Measurements from ENCODE around the gene GNAT2.

Gene GNAT2

DNA sequence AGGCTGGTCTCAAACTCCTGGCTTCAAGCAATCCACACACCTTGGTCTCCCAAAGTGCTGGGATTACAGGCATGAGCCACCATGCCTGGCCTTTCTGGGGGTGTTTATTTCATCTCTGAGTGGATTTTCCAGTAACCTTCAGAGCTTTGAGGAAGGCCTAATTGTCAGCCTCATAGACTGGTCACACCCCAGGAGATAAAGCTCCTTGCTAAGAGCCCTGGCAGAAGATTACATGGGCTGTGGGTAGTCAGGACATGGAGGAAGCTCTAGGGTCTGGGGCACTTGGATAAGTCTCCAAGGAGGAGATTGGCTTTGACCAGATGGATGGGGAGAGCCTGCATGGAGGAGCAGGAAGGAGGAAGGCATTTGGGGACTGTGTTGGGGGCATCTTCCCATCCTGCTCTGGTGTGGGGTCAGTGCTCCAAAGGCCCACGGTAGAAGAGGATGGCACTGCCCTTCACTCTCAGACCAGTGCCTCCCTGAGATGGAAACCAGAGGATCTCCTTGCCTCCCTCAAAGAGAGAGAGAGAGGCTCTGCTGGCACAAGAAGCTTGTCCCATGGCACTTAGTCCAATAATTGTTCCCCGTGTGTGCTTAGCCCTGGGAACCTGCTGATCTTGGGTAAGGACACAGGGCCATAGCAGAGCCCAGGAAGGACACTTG is 21.8 kb upstream of the GNAT2 start:
- no peak for DNase-seq

DNA sequence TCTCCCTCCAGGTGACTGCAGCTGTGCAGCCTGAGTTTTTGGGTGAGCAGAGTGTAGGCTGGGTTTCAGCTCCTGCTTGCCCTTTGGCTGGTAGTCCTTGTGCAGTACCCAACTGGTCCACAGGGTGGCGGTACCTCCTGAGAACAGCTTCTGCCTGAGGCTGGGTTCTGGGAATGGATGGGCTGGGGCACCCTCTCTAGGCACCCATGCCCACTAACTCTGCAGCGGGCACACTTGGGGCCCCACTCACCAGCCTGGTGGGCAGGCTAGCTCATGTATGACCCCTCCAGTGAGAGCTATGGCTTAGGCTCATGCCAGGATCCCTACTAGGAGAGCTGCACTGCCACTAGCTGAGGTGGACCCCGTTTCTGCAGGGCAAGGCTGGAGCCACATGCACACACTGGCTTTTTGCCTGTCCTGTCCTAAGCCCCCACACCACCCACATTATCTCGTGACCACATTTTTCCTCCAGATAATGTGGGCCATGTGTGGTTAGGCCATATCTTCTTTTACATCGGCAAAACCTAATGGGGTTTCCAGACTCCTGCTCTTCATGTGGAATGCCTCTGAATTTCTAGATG is 21.0 kb upstream of the GNAT2 start:
- DNase-seq = peak; percentile 90

DNA sequence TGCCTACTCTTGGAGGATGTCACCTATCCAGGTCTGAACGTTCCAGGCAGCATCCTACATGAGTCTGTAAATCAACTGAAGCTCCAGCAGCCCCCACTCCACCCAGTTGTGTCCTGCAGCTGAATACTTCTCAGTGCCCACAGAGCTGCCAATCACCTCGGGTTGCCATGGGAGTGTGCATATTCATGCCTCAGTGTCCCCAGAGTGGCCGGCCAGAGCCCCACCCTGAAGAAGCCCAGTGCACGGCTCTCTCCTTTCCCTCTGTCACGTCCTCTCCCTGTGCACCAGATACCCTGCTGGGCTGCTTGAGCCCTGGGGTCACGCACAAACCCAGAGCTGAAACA is 20.4 kb upstream of the GNAT2 start:
- DNase-seq = no peak

DNA sequence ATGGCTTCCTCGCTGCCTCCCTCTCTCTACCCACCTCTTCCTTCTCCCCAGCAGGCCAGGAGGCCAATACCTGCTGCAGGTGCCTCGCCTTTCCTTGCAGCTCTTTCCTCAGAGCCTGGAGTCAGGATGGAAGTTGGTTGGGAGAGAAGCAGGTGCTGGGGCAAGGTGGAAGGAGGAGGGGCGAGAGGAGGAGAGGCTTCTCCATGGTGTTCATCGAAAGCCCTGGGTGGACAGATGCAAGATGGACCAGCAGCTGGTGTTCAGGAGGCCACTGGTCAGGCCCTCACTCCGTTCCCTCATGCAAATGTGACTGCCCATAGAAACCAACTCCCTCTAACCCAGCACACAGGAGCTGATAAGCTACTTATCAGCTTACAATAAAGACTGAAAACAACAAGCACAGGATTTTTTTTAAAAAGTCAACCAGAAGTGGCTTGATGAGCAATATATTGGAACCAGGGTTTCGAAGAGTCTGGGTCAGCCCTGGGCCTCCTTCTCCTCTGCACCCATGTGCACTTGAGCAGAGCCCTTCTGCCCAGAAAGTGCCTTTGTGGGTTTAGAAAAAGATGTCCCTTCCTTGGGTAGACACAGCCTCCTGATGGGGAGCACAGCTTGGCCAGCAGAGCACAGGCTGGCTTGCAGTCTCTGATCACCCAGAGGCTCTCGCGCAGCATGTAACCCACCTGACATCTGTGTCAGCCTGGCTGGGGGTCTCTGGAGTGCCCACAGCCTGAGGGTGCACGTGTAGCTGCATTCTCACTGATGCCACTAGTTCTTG is 19.8 kb upstream of the GNAT2 start:
- DNase-seq = no peak

DNA sequence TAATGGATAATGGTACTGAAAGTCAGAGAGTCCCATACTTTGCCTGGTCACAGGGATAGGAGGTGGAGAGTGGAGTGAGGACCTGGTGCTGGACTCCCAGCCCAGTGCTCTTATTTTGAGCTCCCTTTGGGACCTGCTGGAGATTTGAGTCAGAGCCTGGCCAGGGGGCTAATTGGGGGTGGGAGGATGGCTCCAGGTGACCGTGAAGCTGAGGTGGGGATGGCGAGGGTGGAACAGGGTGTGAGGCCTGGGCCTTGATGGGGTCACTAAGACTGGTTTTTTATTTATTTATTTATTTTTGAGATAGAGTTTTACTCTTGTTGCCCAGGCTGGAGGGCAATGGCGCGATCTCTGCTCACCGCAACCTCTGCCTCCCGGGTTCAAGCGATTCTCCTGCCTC is 18.0 kb upstream of the GNAT2 start:
- no peak for DNase-seq

DNA sequence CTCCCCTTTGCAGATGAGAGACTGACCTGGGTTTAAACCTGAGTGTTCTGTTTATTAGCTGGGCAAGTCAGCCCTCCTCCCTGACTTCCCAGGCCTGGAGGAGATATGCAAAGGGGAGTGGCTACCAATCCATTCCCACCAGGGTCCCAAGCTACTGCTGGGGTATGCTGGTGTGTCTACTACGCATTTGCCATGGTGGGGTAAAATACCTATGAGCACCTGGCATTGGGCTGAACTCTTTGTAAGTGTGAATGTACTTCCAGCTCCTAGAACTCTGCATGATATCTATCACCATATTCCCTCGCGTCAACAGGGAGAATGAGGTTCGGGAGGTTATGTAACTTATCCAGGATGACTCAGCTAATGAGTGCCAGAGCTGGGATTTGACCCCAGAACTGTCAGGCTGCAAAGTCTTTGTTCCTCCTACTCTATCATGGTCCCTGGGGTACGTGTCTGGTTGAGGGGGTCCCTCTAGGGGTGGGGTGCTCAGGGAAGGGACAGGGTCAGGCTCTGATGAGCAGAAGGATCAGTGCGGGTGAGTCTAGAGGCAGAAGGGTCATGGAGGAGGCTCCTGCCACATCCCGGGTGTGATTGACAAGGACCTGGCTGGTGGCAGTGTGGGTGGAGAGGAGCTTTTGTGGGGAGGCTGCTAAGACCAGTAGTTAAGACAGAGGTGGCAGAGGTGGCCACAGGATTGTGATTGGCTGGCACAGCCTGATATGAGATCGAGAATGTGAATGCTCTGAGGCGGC is 17.0 kb upstream of the GNAT2 start:
- DNase-seq = no peak

DNA sequence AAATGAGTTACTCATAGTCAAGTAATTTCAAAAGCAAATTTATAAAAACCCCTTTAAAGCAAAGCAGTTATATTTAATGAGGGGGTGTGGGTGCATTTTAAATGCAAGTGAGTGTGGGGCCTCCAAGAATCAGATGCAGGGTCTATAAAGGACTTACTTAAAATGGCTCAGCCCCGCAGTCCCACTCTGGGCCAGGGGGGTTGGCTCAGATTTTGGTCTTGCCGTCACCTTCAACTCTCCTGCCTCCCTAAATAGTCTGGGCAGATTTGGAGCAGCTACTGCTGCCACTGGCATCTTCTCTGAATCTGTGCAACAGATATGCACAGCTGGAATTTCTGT is 16.4 kb upstream of the GNAT2 start:
- no peak for DNase-seq

DNA sequence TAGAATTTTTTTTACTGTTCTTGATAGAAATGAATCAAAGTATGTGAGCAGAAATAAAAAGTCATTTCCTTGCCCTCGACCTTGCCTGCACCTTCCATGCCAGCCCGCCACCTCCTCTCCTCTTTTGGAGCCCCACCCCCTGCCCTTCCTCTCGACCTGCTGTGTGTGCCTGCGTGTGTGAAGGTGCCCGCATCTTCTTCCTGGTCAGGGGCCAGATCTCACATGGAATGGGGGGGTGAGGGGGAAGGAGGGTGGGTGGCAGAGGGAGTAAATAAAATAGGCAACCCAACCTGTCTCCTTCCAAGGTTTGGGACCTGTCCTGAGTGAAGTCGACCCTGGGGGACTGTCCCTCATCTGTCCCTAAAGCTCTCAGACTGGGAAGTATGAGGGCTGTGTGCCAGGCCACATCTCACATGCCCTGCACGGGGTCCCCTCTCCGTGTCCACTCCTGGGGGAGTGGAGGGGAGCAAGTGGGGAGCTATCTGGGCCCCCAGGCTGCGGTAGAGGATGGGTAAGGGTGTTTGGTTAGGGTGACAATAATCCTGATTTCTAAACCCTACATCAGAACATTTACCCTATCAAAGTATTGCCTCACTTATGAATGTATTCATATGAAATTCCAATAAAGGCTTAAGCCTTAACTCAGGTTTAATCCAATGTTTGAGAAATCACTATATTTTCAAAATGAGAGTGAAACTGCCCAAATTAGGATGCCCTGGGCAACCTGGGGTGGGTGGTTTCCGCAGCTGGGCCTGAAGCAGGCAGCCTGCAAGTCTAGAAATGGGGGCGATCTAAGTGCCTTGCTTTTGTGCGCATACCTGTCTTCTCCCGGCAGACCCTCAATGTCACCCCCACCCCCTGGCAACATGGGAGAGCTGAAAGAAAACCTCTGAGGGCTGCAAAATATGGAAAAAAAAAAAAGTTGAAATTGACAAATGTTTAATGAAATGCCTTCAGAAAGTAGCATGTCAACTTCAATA is 15.6 kb upstream of the GNAT2 start:
- no peak for DNase-seq

DNA sequence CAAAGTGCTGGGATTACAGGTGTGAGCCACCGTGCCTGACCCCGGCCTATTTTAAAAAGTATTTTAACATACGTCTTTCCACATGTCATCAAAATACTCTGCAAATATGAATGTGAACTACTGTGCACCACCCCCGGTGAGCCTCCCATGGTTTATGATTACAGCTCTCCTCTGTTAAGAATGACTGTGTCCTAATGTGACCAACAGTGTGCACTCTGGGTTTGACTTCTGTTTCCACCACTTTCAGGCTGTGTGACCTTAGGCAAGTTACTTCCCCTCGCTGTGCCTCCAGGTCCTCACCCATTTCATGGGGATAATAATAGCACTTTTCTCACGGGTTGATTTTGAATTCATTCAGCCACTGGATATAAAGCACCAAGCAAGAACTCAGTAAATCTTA is 14.9 kb upstream of the GNAT2 start:
- DNase-seq = no peak

DNA sequence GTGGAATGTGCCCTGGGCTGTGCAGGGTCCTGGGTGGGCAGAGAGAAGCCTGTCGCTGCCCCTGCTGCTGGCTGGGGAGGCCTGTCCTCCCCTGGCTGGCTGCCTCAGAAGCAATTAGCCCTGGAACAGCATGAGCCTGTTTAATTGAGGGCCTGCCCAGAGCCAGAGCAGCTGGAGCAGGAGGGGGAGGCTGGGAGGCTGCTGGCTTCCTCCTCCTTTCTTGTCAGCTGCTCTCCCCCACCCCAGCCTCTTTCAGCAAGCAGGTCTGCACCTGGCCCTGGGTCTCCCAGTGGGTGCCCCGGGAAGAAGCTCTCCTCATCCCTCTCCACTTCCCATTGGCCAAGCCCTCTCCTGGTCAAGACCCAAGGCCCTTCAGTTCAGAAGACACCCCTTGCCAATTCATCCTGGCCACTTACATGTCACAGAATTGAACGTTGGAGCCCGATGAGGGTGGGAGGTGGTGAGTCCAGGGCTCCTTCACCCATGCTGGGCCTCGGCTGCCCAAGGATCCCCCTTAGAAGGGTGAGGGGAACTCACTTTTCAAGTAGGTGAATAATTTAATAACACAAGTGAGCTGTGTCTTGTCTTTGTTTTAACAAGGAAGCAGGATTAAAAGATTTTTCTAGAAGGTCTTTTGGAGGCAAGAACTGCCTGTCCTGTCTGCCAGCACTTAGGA is 13.4 kb upstream of the GNAT2 start:
- DNase-seq = no peak

DNA sequence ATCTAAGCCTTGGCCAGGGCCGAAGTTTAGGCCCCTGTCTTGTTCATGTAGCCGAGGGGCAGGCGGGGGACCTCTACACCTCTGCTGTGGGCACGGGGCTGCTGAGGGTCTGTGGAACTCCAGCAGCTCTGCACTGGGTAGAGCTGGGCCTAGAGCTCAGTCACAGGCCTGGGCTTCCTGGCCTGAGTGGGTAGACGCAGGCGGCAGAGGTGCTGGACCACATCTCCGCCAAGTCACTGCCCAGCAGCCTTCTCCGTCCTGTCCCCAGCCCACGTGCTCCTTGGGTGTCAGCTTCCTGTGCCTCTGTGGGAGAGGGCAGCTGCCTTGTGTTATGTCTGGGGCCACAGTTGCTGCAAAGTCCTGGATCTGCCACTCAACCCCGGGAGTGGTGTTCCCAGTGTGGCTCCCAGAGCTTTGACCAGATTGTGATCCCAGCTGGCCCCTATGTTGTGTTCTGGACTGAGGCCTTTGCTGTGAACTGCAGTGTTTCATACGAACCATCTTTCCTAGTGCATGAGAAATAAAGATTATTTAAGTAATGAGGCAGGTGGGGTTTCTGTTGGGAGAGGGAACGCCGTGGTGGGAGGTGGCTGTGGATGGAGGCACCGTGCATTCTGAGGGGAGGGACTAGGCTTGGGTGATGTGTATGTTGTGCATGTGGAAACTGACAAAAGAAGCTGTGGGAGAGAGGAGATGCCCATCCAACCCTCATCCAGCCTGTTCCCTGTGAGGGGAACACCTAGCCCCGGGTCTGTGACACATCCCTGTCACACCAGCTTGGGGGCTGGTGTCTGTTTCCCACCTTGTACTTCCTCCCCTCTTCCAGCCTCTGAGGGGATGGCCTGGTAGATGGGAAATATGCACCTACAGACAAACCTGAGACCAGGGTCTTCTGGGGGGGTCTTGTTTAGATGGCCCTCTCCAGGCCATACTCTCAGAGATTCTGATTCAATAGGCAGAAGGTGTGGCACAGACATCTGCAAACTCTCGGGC is 12.4 kb upstream of the GNAT2 start:
- DNase-seq = no peak

DNA sequence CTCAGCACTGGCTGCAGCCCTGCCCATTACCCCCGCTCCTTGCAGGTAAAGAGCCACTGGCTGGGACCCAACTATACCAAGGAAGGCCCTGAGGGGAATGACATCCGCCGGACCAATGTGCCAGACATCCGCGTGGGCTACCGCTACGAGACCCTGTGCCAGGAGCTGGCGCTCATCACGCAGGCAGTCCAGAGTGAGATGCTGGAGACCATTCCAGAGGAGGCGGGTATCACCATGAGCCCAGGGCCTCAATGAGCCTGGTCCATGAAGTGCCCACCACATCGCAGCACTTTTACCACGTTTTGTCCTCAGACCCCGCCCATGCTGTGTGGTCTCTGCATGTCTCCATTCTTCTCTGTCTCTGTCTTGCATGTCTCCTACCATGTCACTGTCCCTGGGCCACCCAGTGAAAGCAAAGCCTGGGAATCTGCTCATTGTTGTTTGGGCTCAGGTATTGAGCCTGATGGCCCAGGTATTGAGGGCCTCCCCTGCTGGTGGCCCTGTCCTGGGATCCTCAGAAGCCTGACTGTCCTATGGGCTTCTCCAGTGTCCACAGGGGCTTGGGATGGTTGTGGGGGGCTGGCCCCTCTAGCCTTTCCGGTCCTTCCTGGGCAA is 11.6 kb upstream of the GNAT2 start:
- DNase-seq = no peak

DNA sequence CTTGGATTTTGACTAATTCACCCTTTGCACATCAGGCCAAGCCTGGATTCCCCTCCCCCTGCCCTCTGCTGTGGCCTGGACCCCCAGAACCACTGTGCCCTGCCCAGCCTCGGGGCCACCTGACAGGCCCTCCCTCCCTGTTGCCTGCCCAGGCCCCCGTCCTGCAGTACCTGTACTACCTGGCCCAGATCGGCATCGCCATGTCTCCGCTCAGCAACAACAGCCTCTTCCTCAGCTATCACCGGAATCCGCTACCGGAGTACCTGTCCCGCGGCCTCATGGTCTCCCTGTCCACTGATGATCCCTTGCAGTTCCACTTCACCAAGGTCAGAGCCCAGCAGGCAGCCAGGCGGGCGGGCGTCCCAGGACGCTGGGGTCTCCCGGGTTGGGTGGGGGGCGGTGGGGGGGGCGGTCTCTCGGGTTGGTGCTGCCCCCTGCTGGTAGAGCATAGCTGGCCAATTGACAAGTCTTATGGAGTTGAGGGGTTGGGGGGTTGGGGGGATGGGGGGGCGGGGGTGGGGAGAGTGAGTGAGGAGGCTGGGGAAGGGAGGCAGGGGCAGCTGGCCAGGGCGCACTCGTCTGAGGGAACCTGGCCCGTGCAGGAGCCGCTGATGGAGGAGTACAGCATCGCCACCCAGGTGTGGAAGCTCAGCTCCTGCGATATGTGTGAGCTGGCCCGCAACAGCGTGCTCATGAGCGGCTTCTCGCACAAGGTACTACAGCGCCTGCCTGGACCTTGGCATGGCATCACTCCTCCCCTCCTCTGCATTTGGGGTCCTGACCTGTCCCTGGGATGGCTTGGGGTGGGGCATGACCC is 10.9 kb upstream of the GNAT2 start:
- no peak for DNase-seq

DNA sequence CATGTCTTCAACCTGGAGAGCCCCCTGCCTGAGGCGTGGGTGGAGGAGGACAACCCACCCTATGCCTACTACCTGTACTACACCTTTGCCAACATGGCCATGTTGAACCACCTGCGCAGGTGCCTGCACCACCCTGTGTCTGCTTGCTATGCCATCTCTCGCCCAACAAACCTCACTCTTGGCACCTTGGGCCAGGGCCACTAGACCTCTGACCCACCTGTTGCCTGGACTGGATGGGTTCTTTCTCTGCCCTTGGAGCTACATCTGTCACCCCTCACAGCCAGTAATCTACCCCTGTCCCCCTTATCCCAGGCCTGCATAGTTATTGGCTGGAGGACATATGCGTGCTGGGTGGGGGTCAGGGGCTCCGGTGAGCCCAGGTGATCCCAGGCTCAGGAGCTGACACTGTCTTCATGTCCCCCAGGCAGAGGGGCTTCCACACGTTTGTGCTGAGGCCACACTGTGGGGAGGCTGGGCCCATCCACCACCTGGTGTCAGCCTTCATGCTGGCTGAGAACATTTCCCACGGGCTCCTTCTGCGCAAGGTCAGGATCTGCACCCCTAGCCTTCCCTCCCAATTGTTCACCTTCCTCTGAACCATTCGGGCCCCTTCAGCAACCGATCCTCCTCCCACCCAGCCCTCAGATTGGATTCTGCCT is 10.1 kb upstream of the GNAT2 start:
- DNase-seq = no peak

DNA sequence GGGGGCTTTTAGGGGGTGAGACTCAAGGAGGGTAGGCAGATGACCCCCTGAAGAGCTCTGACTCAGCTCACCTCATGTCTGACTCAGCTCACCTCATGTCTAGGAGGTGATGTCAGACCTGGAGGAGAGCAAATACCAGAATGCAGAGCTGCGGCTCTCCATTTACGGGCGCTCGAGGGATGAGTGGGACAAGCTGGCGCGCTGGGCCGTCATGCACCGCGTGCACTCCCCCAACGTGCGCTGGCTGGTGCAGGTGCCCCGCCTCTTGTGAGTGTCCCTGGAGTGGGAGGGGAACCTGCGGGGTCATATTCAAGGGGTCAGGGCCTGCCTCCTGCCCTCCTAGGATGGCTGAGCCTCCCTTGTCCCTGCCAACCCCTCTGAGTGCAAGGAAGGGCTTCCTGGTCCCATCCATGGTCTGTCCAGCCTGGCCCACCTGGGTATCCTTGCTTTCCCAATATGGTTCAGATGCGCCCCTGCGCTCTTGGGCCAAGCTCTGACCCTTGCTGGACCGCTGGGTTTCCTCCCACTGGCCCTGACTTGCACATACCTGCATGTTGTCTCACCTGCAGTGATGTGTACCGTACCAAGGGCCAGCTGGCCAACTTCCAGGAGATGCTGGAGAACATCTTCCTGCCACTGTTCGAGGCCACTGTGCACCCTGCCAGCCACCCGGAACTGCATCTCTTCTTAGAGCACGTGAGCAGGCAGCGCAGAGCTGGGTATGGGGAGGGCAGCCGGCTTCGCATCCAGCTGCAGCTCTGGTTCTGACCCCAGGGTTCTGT is 9.3 kb upstream of the GNAT2 start:
- no peak for DNase-seq

DNA sequence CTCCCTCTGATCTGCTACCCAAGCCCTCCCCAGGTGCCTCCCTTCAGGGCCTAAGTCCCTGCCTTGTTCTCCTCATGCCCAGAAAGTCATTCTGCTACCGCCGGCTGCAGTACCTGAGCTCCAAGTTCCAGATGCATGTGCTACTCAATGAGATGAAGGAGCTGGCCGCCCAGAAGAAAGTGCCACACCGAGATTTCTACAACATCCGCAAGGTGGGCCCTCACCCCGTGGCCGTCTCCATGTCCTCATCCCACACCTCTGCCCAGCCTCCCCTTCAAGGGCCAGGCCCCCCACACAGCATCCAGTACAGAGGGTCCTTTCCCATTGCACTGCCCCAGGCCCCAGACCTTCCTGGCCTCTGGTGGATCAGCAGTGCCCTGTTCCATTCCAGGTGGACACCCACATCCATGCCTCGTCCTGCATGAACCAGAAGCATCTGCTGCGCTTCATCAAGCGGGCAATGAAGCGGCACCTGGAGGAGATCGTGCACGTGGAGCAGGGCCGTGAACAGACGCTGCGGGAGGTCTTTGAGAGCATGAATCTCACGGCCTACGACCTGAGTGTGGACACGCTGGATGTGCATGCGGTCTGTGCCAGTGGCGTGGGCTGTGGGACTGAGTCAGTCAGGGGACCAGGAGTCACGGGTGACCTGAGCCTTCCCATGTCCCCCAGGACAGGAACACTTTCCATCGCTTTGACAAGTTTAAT is 8.4 kb upstream of the GNAT2 start:
- DNase-seq = no peak

DNA sequence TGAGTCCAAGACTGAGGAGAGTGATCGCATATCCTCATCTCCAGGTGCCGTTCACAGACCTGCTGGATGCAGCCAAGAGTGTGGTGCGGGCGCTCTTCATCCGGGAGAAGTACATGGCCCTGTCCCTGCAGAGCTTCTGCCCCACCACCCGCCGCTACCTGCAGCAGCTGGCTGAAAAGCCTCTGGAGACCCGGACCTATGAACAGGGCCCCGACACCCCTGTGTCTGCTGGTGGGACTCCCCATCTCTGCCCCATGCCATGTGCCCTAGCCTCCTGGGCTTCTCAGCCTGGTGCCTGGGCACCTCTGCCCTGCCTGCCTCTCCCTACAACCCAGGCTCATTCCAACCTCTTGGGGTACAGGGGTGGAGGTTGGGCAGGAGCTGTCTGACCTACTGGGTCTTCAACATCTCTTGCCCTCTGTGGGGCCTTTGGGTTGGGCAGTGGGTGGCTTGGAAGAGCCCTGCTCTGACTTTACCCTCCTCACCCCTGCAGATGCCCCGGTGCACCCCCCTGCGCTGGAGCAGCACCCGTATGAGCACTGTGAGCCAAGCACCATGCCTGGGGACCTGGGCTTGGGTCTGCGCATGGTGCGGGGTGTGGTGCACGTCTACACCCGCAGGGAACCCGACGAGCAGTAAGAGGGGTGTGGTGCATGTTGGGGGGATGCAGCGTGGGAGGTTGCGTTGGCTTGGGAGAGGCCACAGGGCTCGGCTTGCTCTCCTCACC is 7.4 kb upstream of the GNAT2 start:
- DNase-seq = no peak
